ENCODE data around the gene EEPD1.

EEPD1 gene

DNA sequence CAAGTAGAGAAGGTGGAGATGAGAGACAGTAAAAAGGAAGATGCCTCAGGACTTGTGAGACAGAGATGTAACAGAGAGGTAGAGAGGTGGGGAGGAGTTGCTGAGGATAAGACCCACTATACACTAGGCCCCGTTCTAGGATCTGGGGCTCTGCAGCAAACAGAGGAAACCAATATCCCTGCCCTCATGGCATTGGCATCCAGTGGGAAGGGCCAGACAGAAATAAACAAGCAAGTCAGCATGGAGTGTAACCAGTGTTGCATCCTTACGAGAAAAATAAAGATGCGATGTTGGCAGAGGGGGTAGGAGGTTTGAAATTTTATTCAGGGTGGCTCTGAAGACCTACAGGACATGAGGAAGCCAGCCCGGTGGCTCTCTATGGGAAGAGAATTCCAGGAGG lies 22.0 kb upstream of the EEPD1 start:
- no peak overlapping the region for H2BK120ac ChIP-seq (ENCODE audit: insufficient read depth, low read length, poor library complexity)
- no peak overlapping the region for H3K4me2 ChIP-seq (ENCODE audit: low read length)
- no peak for DNase-seq
- no peak overlapping the region for H4K8ac ChIP-seq (ENCODE audit: low read depth, low read length)
- no peak overlapping the region for H3K27ac ChIP-seq (ENCODE audit: low read depth, low read length)
- no peaks in the 10 kb centered on the region for H3K4me1 ChIP-seq (ENCODE audit: control insufficient read depth in 1 of 2, insufficient read depth in 2 of 2, low read length in 2 of 2)
- no peak overlapping the region for H3K4me3 ChIP-seq (ENCODE audit: low read depth, low read length)
- WGBS (ENCODE audit: extremely low coverage, insufficient coverage, insufficient read length): no CpG with 5 or more reads among the region's 4 CpGs
- no peaks in the 10 kb centered on the region for H3K27me3 ChIP-seq (ENCODE audit: insufficient read depth, low read length)
- H3K18ac ChIP-seq (ENCODE audit: low read length): no peak overlapping the region
- H3K4ac ChIP-seq (ENCODE audit: low read depth, low read length): no peak overlapping the region
- no peak overlapping the region for H3K9ac ChIP-seq (ENCODE audit: low read length)
- H3K14ac ChIP-seq (ENCODE audit: low read length): no peak overlapping the region
- no peaks in the 10 kb centered on the region for H3K79me1 ChIP-seq (ENCODE audit: low read length)
- peaks cover 1% of the 10 kb centered on the region for H3K79me2 ChIP-seq (ENCODE audit: control insufficient read depth, insufficient read depth, low read length, poor library complexity)
- peaks cover 6% of the 10 kb centered on the region for H3K9me3 ChIP-seq (ENCODE audit: insufficient read depth, low read depth, low read length)
- no peak overlapping the region for H4K12ac ChIP-seq (ENCODE audit: low read depth, low read length)
- H3K36me3 ChIP-seq (ENCODE audit: control insufficient read depth in 1 of 2, insufficient read depth in 2 of 2, low read length in 2 of 2): no peaks in the 10 kb centered on the region
- H2AFZ ChIP-seq (ENCODE audit: insufficient read depth, low read length, poor library complexity): no peak overlapping the region
- H2BK5ac ChIP-seq (ENCODE audit: low read depth, low read length, poor library complexity): no peak overlapping the region
- H3K23ac ChIP-seq (ENCODE audit: low read length): no peak overlapping the region
- H2AK5ac ChIP-seq (ENCODE audit: low read length): no peak overlapping the region
- no peak overlapping the region for H2BK12ac ChIP-seq (ENCODE audit: low read length)
- no peak overlapping the region for H4K91ac ChIP-seq (ENCODE audit: low read depth, low read length)

DNA sequence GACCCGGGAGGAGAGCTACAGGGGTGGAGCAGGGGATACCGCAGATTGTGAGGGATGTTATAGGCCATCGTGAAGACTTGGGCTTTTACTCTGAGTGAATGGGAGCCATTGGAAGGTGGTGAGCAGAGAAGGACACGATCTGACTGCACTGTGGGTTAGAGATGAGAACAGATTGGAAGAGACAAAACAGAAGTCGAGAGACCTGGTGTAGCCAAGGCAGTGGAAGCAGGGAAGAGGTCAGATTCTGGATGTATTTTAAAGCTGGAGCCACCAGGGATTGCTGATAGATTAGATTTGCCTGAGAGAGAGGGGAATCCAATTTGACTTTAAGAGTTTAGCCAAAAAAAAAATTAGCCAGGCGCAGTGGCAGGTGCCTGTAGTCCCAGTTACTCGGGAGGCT lies 21.6 kb upstream of the EEPD1 start:
- no peak overlapping the region for H2BK5ac ChIP-seq (ENCODE audit: low read depth, low read length, poor library complexity)

DNA sequence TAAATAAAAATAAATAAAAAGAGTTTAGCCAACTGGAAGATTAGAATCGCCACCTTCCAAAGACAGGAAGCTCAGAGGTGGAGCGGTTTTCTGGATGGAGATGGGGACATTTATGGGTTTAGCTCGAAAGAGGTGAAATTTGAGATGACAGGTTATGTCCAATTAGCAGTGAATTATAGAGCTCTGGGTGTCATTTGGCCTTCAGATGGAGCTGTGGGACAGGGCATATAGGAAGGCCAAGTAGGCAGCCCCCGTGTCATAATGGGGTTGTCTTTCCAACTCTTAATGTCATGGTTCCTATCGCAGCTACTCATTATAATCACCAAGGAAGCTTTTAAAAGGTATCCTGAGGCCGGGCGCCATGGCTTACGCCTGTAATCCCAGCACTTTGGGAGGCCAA lies 21.0 kb upstream of the EEPD1 start:
- Histone ChIP-seq H3K4me3 (ENCODE audit: low read depth, low read length) (no peak overlapping the region), H3K27me3 (ENCODE audit: insufficient read depth, low read length) (no peaks in the 10 kb centered on the region), H4K12ac (ENCODE audit: low read depth, low read length) (no peak overlapping the region), H3K4ac (ENCODE audit: low read depth, low read length) (no peak overlapping the region), H3K23ac (ENCODE audit: low read length) (no peak overlapping the region), H2BK12ac (ENCODE audit: low read length) (no peak overlapping the region), H2AK5ac (ENCODE audit: low read length) (no peak overlapping the region), H3K27ac (ENCODE audit: low read depth, low read length) (no peak overlapping the region), H2AFZ (ENCODE audit: insufficient read depth, low read length, poor library complexity) (no peak overlapping the region), H3K4me2 (ENCODE audit: low read length) (no peak overlapping the region), H4K91ac (ENCODE audit: low read depth, low read length) (no peak overlapping the region), H3K9ac (ENCODE audit: low read length) (no peak overlapping the region), H2BK120ac (ENCODE audit: insufficient read depth, low read length, poor library complexity) (no peak overlapping the region), H4K8ac (ENCODE audit: low read depth, low read length) (no peak overlapping the region), H3K79me1 (ENCODE audit: low read length) (no peaks in the 10 kb centered on the region), H2BK5ac (ENCODE audit: low read depth, low read length, poor library complexity) (no peak overlapping the region), H3K36me3 (ENCODE audit: control insufficient read depth in 1 of 2, insufficient read depth in 2 of 2, low read length in 2 of 2) (no peaks in the 10 kb centered on the region), H3K9me3 (ENCODE audit: insufficient read depth, low read depth, low read length) (peaks cover 6% of the 10 kb centered on the region), H3K18ac (ENCODE audit: low read length) (no peak overlapping the region), H3K4me1 (ENCODE audit: control insufficient read depth in 1 of 2, insufficient read depth in 2 of 2, low read length in 2 of 2) (no peaks in the 10 kb centered on the region), H3K79me2 (ENCODE audit: control insufficient read depth, insufficient read depth, low read length, poor library complexity) (peaks cover 1% of the 10 kb centered on the region), H3K14ac (ENCODE audit: low read length) (no peak overlapping the region)
- no CpG with 5 or more reads among the region's 8 CpGs for WGBS (ENCODE audit: extremely low coverage, insufficient coverage, insufficient read length)
- DNase-seq: no peak

More for the DNA sequence above, 21.6 kb upstream of the EEPD1 start:
- Histone ChIP-seq H3K4ac (ENCODE audit: low read depth, low read length) (no peak overlapping the region), H4K91ac (ENCODE audit: low read depth, low read length) (no peak overlapping the region), H2BK120ac (ENCODE audit: insufficient read depth, low read length, poor library complexity) (no peak overlapping the region), H3K4me2 (ENCODE audit: low read length) (no peak overlapping the region), H4K12ac (ENCODE audit: low read depth, low read length) (no peak overlapping the region), H2AFZ (ENCODE audit: insufficient read depth, low read length, poor library complexity) (no peak overlapping the region), H3K27me3 (ENCODE audit: insufficient read depth, low read length) (no peaks in the 10 kb centered on the region), H2BK12ac (ENCODE audit: low read length) (no peak overlapping the region), H3K79me1 (ENCODE audit: low read length) (no peaks in the 10 kb centered on the region), H3K18ac (ENCODE audit: low read length) (no peak overlapping the region), H3K14ac (ENCODE audit: low read length) (no peak overlapping the region), H4K8ac (ENCODE audit: low read depth, low read length) (no peak overlapping the region), H3K27ac (ENCODE audit: low read depth, low read length) (no peak overlapping the region), H3K4me3 (ENCODE audit: low read depth, low read length) (no peak overlapping the region), H3K4me1 (ENCODE audit: control insufficient read depth in 1 of 2, insufficient read depth in 2 of 2, low read length in 2 of 2) (no peaks in the 10 kb centered on the region), H2AK5ac (ENCODE audit: low read length) (no peak overlapping the region), H3K36me3 (ENCODE audit: control insufficient read depth in 1 of 2, insufficient read depth in 2 of 2, low read length in 2 of 2) (no peaks in the 10 kb centered on the region), H3K9ac (ENCODE audit: low read length) (no peak overlapping the region), H3K23ac (ENCODE audit: low read length) (no peak overlapping the region), H3K9me3 (ENCODE audit: insufficient read depth, low read depth, low read length) (peaks cover 6% of the 10 kb centered on the region), H3K79me2 (ENCODE audit: control insufficient read depth, insufficient read depth, low read length, poor library complexity) (peaks cover 1% of the 10 kb centered on the region)
- no peak for DNase-seq
- WGBS (ENCODE audit: extremely low coverage, insufficient coverage, insufficient read length): no CpG with 5 or more reads among the region's 7 CpGs

DNA sequence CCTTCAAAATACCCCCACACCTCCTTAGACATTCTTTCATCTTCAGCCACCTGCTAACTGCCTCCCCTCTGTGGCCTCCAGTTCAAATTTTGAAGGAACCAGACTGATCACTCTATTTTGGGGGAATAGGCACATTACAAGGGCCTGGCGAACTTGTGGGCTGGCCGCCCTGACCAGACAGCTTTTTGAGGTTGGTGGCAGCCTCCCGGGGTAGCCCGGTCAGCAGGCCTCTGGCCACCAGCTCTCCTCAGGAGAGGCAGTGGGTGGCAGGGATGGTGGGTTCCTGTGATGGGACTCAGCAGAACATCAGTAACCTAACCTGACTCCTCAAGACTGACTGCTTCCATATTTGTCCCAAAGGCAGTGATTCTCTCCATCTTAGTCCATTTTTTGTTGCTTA lies 17.4 kb upstream of the EEPD1 start:
- no CpG with 5 or more reads among the region's 4 CpGs for WGBS (ENCODE audit: extremely low coverage, insufficient coverage, insufficient read length)
- Histone ChIP-seq H3K27me3 (ENCODE audit: insufficient read depth, low read length) (no peaks in the 10 kb centered on the region), H3K4me3 (ENCODE audit: low read depth, low read length) (no peak overlapping the region), H2BK120ac (ENCODE audit: insufficient read depth, low read length, poor library complexity) (no peak overlapping the region), H3K4me1 (ENCODE audit: control insufficient read depth in 1 of 2, insufficient read depth in 2 of 2, low read length in 2 of 2) (no peaks in the 10 kb centered on the region), H4K12ac (ENCODE audit: low read depth, low read length) (no peak overlapping the region), H3K4me2 (ENCODE audit: low read length) (no peak overlapping the region), H4K91ac (ENCODE audit: low read depth, low read length) (no peak overlapping the region), H2BK12ac (ENCODE audit: low read length) (no peak overlapping the region), H2AFZ (ENCODE audit: insufficient read depth, low read length, poor library complexity) (no peak overlapping the region), H3K14ac (ENCODE audit: low read length) (no peak overlapping the region), H4K8ac (ENCODE audit: low read depth, low read length) (no peak overlapping the region), H3K4ac (ENCODE audit: low read depth, low read length) (no peak overlapping the region), H3K27ac (ENCODE audit: low read depth, low read length) (no peak overlapping the region), H2AK5ac (ENCODE audit: low read length) (no peak overlapping the region), H3K79me1 (ENCODE audit: low read length) (no peaks in the 10 kb centered on the region), H3K79me2 (ENCODE audit: control insufficient read depth, insufficient read depth, low read length, poor library complexity) (peaks cover 1% of the 10 kb centered on the region), H2BK5ac (ENCODE audit: low read depth, low read length, poor library complexity) (no peak overlapping the region), H3K9me3 (ENCODE audit: insufficient read depth, low read depth, low read length) (peaks cover 6% of the 10 kb centered on the region), H3K23ac (ENCODE audit: low read length) (no peak overlapping the region), H3K18ac (ENCODE audit: low read length) (no peak overlapping the region), H3K36me3 (ENCODE audit: control insufficient read depth in 1 of 2, insufficient read depth in 2 of 2, low read length in 2 of 2) (no peaks in the 10 kb centered on the region), H3K9ac (ENCODE audit: low read length) (no peak overlapping the region)
- no peak for DNase-seq

Data from trophoblast cell (in vitro differentiated cells and primary cell).